ENCODE data around the gene SLC29A1.

SLC29A1 gene

DNA sequence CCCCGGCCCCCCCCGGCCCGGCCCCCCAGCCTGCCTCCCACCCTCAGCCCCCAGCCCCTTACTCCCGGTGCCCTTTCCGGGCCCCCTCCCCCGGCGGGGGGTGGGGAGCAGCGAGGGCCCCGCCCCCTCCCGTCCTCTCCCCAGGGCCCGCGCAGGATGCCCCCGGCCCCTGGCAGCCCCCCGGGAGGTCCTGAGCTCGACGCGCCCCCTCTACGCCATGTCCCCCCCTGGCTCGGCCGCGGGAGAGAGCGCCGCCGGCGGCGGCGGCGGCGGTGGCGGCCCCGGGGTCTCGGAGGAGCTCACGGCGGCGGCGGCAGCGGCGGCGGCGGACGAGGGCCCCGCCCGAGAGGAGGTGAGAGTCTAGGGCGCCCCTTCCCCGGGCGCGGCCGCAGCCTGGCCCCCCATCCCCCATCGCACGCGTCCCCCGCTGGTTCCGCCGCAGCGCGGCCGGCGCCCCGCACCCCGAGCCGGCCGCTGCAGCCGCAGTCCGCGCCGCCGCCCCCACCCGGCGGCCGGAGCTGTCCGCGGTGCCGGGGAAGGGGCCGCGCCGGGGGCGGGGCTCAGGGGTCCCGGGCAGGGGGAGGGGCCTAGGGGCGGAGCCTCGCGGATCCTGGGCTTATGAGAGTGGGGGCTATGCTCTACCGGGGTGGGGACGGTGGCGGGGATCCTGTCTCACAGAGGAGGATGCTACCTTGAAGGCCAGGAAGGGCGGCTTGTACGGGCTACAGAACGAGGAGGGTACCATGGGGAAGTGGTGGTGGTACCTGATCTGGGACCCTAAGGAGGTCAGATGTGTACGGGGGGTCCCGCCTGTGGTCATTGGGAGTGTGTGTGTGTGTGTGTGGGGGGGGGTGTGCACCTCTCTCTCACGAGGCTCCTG is 47.4 kb downstream of the SLC29A1 start:
- no peak for DNase-seq

GRCh38 chr6:44271406-44271723 is 48.0 kb downstream of the SLC29A1 start:
- no peak for DNase-seq

GRCh38 chr6:44271914-44272313 is 48.5 kb downstream of the SLC29A1 start:
- DNase-seq, result no peak

- DNase-seq, result no peak
Measured at GRCh38 chr6:44272529-44272928, 49.1 kb downstream of the SLC29A1 start.

DNA sequence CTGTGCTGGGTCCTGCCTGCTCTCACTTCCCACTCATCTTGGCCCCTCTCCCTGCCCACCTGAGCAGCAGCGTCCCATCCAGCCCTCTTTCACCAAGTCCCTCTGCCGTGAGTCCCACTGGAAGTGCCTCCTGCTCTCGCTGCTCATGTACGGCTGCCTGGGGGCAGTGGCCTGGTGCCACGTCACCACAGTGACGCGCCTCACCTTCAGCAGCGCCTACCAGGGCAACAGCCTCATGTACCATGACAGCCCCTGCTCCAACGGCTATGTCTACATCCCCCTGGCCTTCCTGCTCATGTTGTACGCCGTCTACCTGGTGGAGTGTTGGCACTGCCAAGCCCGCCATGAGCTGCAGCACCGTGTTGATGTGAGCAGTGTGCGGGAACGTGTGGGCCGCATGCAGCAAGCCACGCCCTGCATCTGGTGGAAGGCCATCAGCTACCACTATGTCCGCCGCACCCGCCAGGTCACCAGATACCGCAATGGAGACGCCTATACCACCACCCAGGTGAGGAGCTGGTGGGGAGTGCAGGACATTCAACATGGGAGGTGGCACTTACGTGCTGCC is 49.7 kb downstream of the SLC29A1 start:
- DNase-seq, result no peak

DNA sequence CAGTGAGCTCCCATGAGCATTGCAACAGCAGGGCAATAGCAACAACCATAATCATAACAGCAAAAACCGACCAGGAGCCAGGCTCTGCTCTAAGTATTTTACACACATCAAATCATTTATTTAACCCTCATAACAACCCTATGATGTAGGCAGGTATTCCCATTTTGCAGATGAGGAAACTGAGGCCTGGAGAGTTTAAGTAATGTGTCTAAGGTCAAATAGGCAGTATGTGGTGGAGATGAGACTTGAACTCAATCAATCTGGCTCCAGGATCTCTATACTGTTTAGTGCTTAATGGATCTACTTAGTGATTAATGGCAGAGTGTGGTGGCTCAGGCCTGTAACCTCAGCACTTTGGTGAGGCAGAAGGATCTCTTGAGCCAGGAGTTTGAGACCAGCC is 50.2 kb downstream of the SLC29A1 start:
- no peak for DNase-seq

- no peak for DNase-seq
Measured at GRCh38 chr6:44275271-44275748, 51.9 kb downstream of the SLC29A1 start.

DNA sequence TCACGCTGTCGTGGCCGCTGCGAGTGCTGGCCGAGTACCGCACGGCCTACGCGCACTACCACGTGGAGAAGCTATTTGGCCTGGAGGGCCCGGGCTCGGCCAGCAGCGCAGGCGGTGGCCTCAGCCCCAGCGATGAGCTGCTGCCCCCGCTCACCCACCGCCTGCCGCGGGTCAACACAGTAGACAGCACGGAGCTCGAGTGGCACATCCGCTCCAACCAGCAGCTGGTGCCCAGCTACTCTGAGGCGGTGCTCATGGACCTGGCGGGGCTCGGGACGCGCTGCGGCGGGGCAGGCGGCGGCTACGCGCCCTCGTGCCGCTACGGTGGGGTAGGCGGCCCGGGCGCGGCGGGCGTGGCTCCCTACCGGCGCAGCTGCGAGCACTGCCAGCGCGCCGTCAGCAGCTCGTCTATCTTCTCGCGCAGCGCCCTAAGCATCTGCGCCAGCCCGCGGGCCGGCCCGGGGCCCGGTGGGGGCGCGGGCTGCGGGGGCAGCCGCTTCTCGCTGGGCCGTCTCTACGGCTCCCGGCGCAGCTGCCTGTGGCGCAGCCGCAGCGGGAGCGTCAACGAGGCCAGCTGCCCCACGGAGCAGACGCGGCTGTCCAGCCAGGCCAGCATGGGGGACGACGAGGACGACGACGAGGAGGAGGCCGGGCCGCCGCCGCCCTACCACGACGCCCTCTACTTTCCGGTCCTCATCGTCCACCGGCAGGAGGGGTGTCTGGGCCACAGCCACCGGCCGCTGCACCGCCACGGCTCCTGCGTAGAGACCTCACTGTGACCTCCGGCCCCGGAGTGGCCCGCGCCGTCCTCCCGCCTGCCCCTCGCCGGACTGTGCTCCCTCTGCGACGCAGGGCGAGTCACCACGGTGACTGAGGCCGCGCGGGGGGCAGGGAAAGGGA is 52.6 kb downstream of the SLC29A1 start:
- DNase-seq, result no peak

GRCh38 chr6:44276667-44277640 is 53.6 kb downstream of the SLC29A1 start:
- no peak for DNase-seq

- DNase-seq, result no peak
Measured at GRCh38 chr6:44277763-44278162, 54.4 kb downstream of the SLC29A1 start.

- no peak for DNase-seq
Measured at GRCh38 chr6:44278315-44278714, 54.9 kb downstream of the SLC29A1 start.

DNA sequence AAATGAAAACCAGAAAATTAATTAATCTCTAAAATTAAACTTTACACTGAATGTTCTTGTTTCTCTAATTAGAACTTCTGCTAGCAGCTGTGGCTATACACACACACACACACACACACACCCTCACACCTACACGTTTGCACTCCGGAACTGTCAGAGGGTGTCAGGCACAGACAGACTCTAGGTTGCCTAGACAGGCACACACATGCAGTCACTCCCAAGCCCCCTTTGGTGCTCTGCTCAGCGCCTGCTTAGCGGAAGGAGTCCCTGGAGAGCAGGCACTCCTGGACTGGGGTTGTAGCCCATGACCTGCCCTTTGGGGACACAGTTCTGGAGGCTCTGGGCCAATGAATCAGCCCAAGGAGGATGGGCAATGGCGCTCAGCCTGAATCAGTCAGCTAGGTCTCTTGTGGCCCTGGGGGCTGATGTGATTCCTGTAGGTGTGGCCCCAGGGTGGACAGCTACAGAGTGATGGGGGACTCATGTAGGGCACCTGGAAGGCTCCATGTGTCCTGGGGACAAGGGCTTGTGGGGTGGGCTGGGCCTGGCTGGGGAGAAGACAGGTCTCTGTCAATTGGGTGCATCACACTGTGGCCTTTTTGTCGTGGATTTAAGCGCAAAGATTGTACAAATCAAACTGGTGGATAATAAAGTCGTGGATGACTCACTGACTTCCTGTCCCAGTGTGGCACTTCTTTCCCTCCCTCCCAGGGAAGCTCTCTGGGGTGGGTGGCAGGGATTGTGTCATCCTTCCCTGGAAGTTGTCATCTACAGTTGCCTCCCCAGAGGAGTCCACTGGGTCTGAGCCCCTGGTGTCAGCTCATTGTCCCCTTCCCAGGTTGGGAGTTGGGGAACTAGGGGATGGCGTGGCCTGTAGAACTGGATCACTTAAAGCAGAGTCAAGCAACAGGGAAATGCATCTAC is 55.6 kb downstream of the SLC29A1 start:
- no peak for DNase-seq
